Fibroblast of villous mesenchyme (primary cell): ENCODE measurements around the gene CTNNA3. TPM values are rescaled to one million over a fixed set of nuclear protein-coding genes. Genes with fewer than 3 reads are reported as not detected.

Source experiments
- DNase-seq: peaks from one replicate; pipeline ENCODE4 v3.0.0-alpha.2; 2010; ENCODE audit warnings: low read depth
- H3K4me3 ChIP-seq: 2 replicates; pipeline ENCODE4 v1.5.1; 2011; ENCODE audit warnings: low read depth, mild to moderate bottlenecking, low read length
- CTCF ChIP-seq: IDR thresholded peaks from 2 replicates; pipeline ENCODE4 v1.5.1; 2012; ENCODE audit warnings: low read depth, mild to moderate bottlenecking, low read length; ENCODE audit not compliant: insufficient read depth
- total RNA-seq: library from RNA; depleted of rRNA; stranded (reverse); fragments of >200 nt; gene quantifications from 2 replicates; pipeline ENCODE4 v1.2.3, GENCODE V29; 2012

The CTNNA3 gene
- total RNA-seq, 1 donor: not detected

- TF ChIP-seq CTCF: no peak
- no peak for DNase-seq
- no peak overlapping the region for H3K4me3 ChIP-seq
These were observed 619.9 kb downstream of the CTNNA3 start for GRCh38 chr10:67076144-67076543.

- no peak for TF ChIP-seq CTCF
- no peak overlapping the region for H3K4me3 ChIP-seq
- DNase-seq: no peak
These were observed 620.5 kb downstream of the CTNNA3 start for GRCh38 chr10:67075491-67075971.

- DNase-seq: no peak
- no peak overlapping the region for H3K4me3 ChIP-seq
- no peak for TF ChIP-seq CTCF
These were observed 623.3 kb downstream of the CTNNA3 start for GRCh38 chr10:67072654-67073053.

GRCh38 chr10:67050415-67050814 lies 645.6 kb downstream of the CTNNA3 start:
- no peak for TF ChIP-seq CTCF
- no peak for DNase-seq
- H3K4me3 ChIP-seq: no peak overlapping the region

GRCh38 chr10:67049988-67050387 lies 646.0 kb downstream of the CTNNA3 start:
- no peak for DNase-seq
- TF ChIP-seq CTCF: no peak
- no peak overlapping the region for H3K4me3 ChIP-seq

- no peak for TF ChIP-seq CTCF
- no peak overlapping the region for H3K4me3 ChIP-seq
- DNase-seq: no peak
These were observed 649.5 kb downstream of the CTNNA3 start for GRCh38 chr10:67046507-67046906.

- no peak for TF ChIP-seq CTCF
These were observed 650.6 kb downstream of the CTNNA3 start for GRCh38 chr10:67045404-67045803.

More at GRCh38 chr10:67045404-67045803, 650.6 kb downstream of the CTNNA3 start:
- H3K4me3 ChIP-seq: no peak overlapping the region
- no peak for DNase-seq
